Activated CD8-positive, alpha-beta memory T cell treated with anti-CD3 and anti-CD28 coated beads for 36 hours (primary cell): ENCODE data around the gene PHC2. TPM values are rescaled to one million over a fixed set of nuclear protein-coding genes. Genes with fewer than 3 reads are reported as not detected.

Experiments used
- CTCF ChIA-PET: fragments of 350-600 bp; sonication (Branson Sonifier 250); formaldehyde crosslinking; loops from one replicate; lab custom pipeline; 2021; ENCODE audit warnings: antibody characterized with exemption; lab: Charles Lee
- POLR2A ChIA-PET: fragments of 350-600 bp; sonication (Branson Sonifier 250); formaldehyde crosslinking; loops from one replicate; lab custom pipeline; 2021; ENCODE audit warnings: antibody characterized with exemption; lab: Charles Lee
- total RNA-seq, 2 experiments: library from RNA; stranded (reverse); gene quantifications; one replicate each; pipeline ENCODE4 v1.2.3, GENCODE V29; 2021

The PHC2 gene, protein sequence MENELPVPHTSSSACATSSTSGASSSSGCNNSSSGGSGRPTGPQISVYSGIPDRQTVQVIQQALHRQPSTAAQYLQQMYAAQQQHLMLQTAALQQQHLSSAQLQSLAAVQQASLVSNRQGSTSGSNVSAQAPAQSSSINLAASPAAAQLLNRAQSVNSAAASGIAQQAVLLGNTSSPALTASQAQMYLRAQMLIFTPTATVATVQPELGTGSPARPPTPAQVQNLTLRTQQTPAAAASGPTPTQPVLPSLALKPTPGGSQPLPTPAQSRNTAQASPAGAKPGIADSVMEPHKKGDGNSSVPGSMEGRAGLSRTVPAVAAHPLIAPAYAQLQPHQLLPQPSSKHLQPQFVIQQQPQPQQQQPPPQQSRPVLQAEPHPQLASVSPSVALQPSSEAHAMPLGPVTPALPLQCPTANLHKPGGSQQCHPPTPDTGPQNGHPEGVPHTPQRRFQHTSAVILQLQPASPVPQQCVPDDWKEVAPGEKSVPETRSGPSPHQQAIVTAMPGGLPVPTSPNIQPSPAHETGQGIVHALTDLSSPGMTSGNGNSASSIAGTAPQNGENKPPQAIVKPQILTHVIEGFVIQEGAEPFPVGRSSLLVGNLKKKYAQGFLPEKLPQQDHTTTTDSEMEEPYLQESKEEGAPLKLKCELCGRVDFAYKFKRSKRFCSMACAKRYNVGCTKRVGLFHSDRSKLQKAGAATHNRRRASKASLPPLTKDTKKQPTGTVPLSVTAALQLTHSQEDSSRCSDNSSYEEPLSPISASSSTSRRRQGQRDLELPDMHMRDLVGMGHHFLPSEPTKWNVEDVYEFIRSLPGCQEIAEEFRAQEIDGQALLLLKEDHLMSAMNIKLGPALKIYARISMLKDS
- total RNA-seq, result 10 to 100 TPM; 23.9 to 25.5 TPM

DNA sequence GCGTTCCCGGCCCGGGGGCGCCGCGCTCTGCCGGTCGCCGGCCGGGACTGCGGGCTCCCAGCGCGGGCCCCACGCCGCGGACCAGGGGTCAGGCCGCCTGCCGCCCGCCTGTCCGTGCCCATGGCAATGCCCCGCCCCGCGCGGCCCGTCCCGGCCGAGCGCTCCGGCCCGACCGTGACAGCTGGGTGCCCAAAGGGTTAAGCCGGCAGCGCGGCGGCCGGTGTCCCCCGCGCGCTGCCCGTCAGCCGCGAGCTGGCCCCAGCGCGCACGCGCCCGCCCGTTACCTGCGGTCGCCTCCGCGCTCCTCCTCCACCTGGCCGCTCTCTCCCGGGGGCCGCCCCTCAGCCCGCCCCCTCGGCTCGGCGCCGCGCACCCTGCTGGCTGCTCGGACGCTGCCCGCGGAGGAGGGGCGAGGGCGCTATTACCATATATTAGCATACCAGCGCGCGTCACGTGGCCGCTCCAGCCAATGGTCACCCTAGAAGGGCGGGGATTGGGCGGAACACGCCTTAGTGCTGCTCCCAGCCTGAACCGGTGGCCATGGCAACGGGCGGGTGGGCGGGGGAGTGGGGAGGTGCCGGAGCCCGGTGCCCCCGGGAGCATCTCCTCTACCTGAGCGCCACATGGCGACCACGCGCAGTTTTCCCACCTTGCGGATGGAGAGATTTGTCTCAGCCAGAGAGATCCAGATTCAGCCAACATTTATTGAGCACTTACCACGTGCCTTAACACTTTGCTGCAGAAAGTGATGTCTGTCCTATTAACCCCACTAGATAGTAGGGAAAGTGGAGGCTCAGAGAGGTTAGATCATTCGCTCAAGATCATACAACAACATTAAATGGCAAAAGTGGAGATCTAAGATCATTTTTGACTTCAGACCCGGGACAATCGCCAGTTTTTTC is at the start of gene PHC2:
Gene PHC2 (minus strand): TSS at position 404 of the 902 bp plus-strand sequence. CDS start 55,556 bp downstream, outside the sequence.
- POLR2A ChIA-PET, result no interaction called here
- CTCF ChIA-PET, result interaction anchor here (1.9 kb wide), 1 partner anchor 40 kb away, joined by 7 read pairs; no protein-coding TSS in a partner anchor

DNA sequence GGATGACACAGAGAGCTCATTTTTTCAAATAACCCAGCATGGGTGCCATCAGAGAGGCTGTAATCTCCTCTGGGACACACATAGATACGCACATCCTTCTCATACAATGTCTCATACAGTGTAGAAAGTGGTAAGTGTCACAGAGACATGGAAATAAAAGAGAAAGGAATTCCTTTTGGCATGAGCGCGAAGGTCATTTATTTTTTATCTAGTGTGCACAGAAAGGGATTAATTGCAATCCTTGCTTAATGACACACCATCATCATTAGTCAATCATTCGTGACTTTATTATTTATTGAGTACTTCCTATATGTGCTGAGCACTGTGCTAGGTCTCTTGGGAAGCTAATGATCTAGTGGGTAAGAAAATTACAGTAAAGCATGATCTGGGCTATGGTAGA is 46.6 kb upstream of the PHC2 start:
- ChIA-PET CTCF (no interaction called here), POLR2A (no interaction called here)

DNA sequence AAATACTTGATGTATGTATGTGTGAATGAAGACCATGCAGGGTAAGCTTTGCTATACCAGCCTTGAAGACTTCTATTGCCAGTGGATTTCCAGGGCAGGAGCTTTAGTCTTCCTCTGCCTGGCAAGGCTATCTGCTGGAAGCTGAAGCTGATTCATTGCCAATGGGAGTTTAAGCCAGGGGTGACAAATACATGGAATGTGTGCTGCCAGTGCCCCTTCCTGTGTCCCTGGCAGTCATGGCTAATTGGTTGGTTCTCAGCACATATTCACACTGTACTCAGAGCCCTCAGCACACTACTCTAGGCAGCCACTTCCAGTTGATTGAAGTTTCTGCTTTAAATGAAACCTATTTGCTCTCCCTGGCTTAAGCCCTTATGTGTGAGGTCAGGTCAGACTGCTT is 43.0 kb upstream of the PHC2 start:
- POLR2A ChIA-PET, result interaction anchor here (0.6 kb wide), 1 partner anchor 9 kb away, joined by 3 read pairs; no protein-coding TSS in a partner anchor
- CTCF ChIA-PET, result no interaction called here

DNA sequence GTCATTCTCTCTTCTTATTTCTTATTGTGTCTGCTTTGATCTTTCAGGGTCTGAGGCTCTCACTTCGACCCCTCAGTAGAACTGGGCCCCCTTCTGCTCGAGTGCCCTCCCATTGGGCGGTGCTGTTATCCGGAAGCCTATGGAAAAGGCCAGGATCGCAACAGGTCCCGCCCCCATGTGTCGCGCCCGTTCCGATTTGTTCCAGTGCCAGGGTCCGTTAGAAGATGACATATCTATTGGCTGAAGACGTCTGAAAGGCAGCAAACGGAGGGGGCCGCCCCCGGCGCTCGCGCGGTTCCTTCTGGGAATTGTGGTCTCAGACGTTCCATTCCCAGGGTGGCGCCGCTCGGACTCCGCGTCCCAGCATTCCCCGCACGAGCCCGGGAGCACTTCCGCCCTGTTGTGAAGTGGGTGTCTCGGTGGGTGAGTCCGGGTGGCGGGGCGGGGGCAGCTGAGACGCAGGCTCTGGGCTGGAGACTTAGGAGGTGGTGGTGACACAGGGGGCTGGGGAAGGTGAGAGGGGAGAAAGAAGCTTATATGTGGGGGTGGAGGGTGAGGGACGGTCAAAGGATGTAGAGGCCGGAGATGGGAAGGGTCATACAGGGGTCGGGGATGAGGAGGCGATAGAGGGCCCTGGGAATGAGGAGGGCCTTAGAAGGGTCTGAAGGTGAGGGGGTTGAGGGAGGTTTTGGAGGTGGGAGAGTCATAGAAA is 41.5 kb upstream of the PHC2 start, which contains the start of gene ZSCAN20:
Gene ZSCAN20 (plus strand): TSS at position 377 of the 712 bp plus-strand sequence. CDS start 6,644 bp downstream, outside the sequence.
- ChIA-PET CTCF (no interaction called here), POLR2A (interaction anchor here (0.5 to 1.3 kb wide), 2 partner anchors 122 to 1966 kb away, joined by 3 to 4 read pairs; no protein-coding TSS in a partner anchor)

DNA sequence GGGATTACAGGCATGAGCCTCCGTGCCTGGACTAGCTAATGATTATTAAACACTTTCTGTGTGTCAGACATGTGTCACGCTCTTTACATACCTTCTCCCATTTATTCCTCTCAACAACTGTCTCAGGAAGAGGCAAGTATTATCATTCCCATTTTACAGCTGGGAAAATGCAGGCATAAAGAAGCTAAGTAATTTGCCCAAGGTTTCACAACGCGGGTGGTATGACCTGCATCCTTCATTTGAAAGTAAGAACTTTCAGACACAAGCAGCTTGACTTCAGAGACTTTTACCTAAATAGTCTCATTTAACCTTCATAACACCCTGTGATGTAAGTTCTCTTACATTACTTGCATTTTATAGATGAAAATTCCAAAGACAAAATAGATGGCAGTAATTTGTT is 40.5 kb upstream of the PHC2 start:
- ChIA-PET POLR2A (interaction anchor here (1.3 kb wide), 1 partner anchor 121 kb away, joined by 3 read pairs; no protein-coding TSS in a partner anchor), CTCF (interaction anchor here (0.8 to 1.6 kb wide), 4 partner anchors 39 to 175 kb away, joined by 3 to 8 read pairs (median 5); no protein-coding TSS in a partner anchor)

DNA sequence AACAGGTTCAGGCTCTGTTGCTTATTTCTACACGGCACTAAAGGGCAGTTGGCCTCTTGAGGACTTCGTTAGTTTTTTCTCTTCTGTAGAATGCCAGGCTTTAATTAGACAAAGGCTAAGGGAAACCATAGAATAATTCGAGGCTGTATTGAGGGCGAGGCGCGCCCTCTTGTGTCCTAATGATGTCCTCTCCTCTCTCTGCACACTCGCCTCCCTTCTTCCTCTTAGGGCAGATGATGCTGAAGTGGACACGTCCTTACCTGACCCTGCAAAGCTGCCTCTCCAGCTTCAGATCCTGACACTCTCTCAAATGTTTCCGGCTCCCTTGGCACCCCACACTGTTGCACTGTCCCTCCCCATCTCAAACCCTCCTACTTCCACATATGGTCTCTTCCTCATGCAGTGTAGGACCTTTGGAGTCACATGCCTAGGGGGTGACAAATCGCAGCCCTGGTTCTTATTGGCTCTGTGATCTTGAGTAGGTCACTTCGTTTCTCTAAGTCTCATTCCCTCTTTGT is 39.7 kb upstream of the PHC2 start:
- ChIA-PET CTCF (interaction anchor here (0.8 to 1.6 kb wide), 4 partner anchors 38 to 174 kb away, joined by 3 to 8 read pairs (median 5); no protein-coding TSS in a partner anchor), POLR2A (no interaction called here)

DNA sequence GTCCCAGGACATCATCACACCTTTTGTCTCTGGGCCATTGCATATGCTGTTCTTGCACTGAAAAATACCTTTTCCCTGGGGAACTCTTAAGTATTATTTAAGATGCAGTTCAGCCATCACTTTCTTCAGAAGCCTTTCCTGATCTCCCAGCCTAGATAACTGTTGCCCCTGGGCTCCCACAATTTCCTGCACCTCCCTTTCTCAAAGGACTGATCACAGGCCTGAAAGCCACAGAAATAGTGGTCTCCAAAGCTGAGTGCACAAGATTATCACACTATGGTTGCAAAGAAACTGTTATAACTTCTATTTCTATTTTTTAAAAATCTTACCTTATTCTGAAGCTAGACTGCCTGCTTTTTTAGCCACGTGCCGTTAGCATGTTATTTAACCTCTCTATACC is 38.8 kb upstream of the PHC2 start:
- POLR2A ChIA-PET, result no interaction called here
- CTCF ChIA-PET, result interaction anchor here (1.3 kb wide), 1 partner anchor 73 kb away, joined by 3 read pairs; no protein-coding TSS in a partner anchor

DNA sequence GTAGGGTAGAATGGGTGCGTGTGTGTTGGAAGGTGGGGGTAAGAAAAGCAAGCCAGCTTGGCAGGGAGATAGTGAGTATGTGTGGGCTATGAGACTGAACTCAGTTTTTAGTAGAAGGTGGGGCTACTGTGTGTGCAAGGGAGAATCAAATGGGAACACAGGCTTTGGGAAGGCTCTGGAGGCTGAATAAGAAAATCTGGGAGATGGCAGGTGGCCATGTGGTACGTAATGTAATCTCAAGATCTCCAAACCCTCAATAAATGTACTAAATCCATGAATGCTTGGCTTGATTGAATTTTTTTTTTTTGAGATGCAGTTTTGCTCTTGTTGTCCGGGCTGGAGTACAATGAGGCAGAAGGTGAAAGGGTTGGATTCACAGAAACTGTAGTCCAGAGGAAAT is 38.1 kb upstream of the PHC2 start:
- ChIA-PET POLR2A (no interaction called here), CTCF (interaction anchor here (1.3 to 2.5 kb wide), 2 partner anchors 73 to 173 kb away, joined by 3 to 8 read pairs; no protein-coding TSS in a partner anchor)

DNA sequence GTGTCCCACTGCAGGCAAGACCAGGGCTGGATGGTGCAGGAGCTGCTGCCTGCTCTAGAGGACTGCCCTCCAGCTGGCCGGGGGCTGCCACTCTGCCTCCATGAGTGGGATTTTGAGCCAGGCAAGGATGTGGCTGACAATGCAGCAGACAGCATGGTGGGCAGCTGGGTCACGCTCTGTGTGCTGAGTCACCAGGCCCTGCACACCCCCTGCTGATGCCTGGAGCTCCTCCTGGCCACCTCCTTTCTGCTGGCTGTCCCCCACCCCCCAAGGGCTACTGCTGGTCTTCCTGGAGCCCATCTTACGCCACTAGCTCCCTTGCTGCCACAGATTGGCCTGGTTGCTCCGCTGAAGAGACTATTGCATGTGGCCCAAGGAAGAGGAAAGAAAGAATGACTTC is 37.6 kb upstream of the PHC2 start:
- ChIA-PET POLR2A (no interaction called here), CTCF (interaction anchor here (2.5 kb wide), 1 partner anchor 173 kb away, joined by 8 read pairs; no protein-coding TSS in a partner anchor)

DNA sequence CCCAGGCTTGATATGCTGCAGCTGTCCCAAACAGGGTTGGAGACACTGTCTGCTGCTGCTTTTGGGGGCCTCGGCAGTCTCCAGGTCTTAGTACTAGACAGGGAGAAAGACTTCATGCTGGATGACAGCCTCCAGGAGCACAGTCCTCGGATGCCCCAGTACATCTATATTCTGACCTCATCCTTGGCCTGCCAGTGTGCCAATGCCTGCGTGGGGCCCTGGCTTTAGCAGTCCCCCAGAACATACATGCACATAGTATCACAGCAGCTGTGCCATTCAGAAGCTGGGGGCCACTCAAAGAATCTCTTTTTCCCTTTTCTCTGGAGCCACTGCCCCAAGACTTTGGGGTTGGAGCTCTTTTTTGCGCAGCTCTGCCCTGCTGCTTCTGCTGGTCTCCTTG is 37.1 kb upstream of the PHC2 start:
- CTCF ChIA-PET, result interaction anchor here (2.5 kb wide), 1 partner anchor 172 kb away, joined by 8 read pairs; no protein-coding TSS in a partner anchor
- POLR2A ChIA-PET, result no interaction called here

DNA sequence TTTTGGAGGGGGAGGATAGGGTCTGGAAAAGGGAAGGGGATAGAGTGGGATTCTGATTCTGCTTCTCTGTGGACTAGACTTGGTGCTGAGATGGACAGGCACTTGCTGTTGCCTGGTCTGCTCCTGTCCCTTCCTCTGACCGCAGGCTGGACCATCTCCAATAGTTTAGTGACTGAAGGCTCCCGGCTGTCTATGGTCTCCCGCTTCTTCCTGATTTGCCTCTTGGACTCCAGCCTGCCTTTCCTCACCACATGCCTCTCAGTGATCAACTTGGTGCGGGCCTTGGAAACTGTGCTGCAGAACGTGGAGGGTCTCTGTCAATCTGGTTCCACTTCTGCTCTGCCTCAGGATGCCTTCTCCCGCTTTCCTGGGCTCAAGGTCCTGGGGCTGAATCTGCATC is 35.3 kb upstream of the PHC2 start:
- ChIA-PET POLR2A (no interaction called here), CTCF (no interaction called here)

DNA sequence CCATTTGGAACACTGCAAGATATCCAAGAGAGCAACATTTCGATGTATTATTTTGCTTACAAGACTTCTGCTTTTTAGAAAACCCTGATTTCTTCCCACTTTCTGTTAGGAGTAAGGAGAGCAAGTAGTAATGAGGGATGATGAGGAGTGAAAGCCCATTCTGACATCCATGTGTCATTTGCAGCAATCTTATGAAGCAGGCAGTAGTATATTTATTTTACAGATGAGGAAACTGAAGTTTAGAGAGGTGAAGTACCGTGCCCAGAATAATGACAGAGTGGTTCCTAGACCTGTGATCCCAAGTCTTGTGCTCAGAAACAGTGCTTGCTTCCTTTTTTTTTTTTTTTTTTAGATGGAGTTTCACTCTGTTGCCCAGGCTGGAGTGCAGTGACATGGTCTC is 34.4 kb upstream of the PHC2 start:
- ChIA-PET CTCF (no interaction called here), POLR2A (no interaction called here)

DNA sequence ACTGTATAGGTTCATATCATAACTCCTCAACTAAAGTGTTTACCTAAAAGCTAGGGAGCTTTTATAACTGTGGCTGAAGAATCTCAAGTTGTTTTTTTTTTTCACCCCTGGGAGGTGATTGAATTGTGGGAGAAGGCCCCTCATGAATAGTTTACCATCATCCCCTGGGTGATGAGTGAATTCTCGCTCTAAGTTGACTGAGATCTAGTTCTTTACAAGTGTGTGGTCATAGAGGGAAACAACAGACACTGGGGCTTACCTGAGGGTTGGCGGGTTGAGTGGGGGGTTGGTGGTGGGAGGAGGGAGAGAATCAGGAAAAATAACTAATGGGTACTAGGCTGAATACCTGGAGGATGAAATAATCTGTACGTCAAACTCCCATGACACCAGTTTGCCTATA is 33.7 kb upstream of the PHC2 start:
- ChIA-PET POLR2A (no interaction called here), CTCF (no interaction called here)

DNA sequence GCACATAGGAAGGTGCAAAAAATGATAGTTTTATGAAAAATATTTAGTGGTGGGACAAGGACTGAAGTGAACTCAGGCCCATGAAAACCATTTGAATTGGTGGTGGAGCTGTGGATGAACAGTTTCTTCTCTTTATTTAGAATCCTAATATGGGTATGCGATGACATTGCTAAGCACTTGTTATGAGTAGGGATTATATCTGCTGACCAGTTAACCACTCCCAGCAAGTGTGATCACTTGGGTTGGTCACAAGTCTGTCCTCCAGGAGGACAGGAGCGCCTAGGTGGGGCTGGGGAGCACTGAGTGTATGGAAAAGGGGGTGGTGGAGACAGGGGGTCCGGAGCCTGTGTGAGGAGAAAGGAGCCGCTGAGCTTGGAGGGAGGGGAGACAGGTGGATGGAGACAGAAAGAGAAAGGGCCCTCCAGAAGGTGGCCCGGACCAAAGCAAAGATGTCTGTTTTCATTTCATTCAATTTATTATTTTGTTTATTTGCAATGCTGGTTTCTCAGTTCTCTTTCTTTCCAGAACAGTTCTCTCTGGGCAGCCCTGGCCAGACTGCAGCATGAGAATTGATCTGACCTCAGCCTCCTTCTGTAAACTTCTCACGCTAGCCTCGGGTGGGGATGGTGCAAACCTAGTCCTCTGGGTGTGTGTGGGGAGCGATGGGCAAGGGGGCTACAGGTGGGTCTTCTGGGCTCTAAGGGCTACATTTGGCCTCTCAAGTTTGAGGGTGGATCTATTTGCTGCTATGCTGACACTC is 31.7 kb upstream of the PHC2 start:
- POLR2A ChIA-PET, result no interaction called here

DNA sequence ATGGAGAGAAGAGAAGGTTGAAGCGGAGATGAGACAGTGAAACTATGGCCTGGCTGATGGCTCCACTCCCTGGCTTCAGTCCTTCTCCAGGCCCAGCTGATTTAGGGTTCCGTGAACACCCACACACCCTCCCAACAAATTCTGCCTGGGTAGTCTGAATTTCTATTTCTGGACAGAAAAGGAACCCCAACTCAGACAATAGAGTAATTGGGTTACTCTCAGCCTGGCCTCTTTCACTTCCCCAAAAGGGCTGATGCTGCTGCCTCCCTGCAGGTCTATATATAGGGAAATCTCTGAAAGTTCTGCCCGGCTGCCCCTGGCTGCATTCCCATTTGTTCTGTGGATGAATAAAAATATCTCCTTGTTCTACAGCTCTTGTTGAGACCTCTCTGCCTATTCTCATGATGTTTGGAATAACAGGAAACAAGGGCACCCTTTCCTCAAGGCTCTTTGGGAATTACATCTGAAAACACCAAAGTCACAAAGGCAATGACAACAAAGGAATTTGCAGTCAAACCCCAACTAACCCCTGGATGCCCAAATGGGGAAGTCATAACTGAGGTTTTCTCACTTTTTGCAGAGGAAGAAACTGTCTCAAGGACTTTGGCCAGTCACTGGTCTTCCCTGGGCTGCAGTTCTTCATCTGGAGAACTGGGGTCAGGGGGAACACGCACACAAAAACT is 30.2 kb upstream of the PHC2 start:
- ChIA-PET POLR2A (no interaction called here), CTCF (no interaction called here)

More for the DNA sequence above, 31.7 kb upstream of the PHC2 start:
- CTCF ChIA-PET, result no interaction called here

DNA sequence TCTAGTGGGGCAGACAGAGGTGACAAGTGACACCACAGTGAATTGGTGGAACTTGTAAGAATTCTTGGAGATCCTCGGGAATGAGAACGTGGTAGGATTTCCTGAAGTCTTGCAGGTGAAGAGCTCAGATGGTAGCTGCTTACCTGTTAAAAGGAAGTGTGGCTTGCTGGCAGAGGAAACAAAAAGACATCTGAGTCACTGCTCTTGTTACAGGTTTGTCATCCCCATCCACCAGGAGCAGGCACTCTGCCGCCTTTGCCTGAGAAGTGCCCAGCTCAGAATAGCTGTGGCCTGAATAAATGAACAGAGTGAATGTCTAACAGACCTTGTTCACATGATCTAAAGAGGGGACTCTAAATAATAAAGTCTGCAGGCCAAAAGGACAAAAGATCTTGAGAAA is 29.2 kb upstream of the PHC2 start:
- POLR2A ChIA-PET, result no interaction called here
- CTCF ChIA-PET, result no interaction called here
